ENCODE measurements around the gene ATP11A. TPM values are rescaled to one million over a fixed set of nuclear protein-coding genes. Genes with fewer than 3 reads are reported as not detected.
"Not testable (repeated sequence)": the region's sequence is repeated elsewhere in the genome, so short reads cannot be mapped to it uniquely, and the experiment has no call there.

The ATP11A gene
- total RNA-seq, 1 experiment from 2014 or later = 9.4 TPM

- Histone ChIP-seq H3K9me3 (ENCODE audit: low read depth, low read length, poor library complexity, severe bottlenecking) (no peaks in the 10 kb centered on the region), H3K27ac (ENCODE audit: low read depth, low read length, poor library complexity, severe bottlenecking) (no peak overlapping the region), H3K27me3 (replicated peaks; ENCODE audit: insufficient read depth, low read depth, low read length, poor library complexity) (no peaks in the 10 kb centered on the region), H3K36me3 (ENCODE audit: insufficient read depth, low read length, poor library complexity, severe bottlenecking) (no peaks in the 10 kb centered on the region), H3K4me3 (ENCODE audit: low read depth, low read length, poor library complexity, severe bottlenecking) (no peak overlapping the region), H3K4me1 (ENCODE audit: insufficient read depth, low read length, poor library complexity, severe bottlenecking) (no peaks in the 10 kb centered on the region)
- ChIA-PET CTCF (no interaction called here), POLR2A (ENCODE audit: low non-redundant PET) (no interaction called here)
- no TSS peak for BruUV-seq (replicated peaks)
- DNase-seq (ENCODE audit: low spot score) = no peak
- TF ChIP-seq CTCF (conservative IDR thresholded peaks at IDR 0.05; ENCODE audit: low read depth, low read length) = no peak
- TF ChIP-seq EZH2 (IDR thresholded peaks at IDR 0.05; ENCODE audit: borderline replicate concordance, low read depth, low read length, poor library complexity, severe bottlenecking) = no peak
- intact Hi-C loops (cut with micrococcal nuclease; ENCODE audit: unreplicated experiment) = no loop called here
Observed at GRCh38 chr13:112705286-112705685, 15.4 kb downstream of the ATP11A start.

- CTCF ChIA-PET = no interaction called here
- Histone ChIP-seq H3K27ac (ENCODE audit: low read depth, low read length, poor library complexity, severe bottlenecking) (no peak overlapping the region), H3K36me3 (ENCODE audit: insufficient read depth, low read length, poor library complexity, severe bottlenecking) (no peaks in the 10 kb centered on the region), H3K4me3 (ENCODE audit: low read depth, low read length, poor library complexity, severe bottlenecking) (no peak overlapping the region), H3K4me1 (ENCODE audit: insufficient read depth, low read length, poor library complexity, severe bottlenecking) (no peaks in the 10 kb centered on the region), H3K9me3 (ENCODE audit: low read depth, low read length, poor library complexity, severe bottlenecking) (no peaks in the 10 kb centered on the region), H3K27me3 (replicated peaks; ENCODE audit: insufficient read depth, low read depth, low read length, poor library complexity) (no peaks in the 10 kb centered on the region)
- POLR2A ChIA-PET (ENCODE audit: low non-redundant PET) = no interaction called here
- TF ChIP-seq EZH2 (IDR thresholded peaks at IDR 0.05; ENCODE audit: borderline replicate concordance, low read depth, low read length, poor library complexity, severe bottlenecking) = no peak
- no peak for TF ChIP-seq CTCF (conservative IDR thresholded peaks at IDR 0.05; ENCODE audit: low read depth, low read length)
- intact Hi-C loops (cut with micrococcal nuclease; ENCODE audit: unreplicated experiment) = no loop called here
- no TSS peak for BruUV-seq (replicated peaks)
- no peak for DNase-seq (ENCODE audit: low spot score)
Observed at GRCh38 chr13:112706171-112706570, 16.3 kb downstream of the ATP11A start.

- Histone ChIP-seq H3K27me3 (replicated peaks; ENCODE audit: insufficient read depth, low read depth, low read length, poor library complexity) (no peaks in the 10 kb centered on the region), H3K4me3 (ENCODE audit: low read depth, low read length, poor library complexity, severe bottlenecking) (no peak overlapping the region), H3K4me1 (ENCODE audit: insufficient read depth, low read length, poor library complexity, severe bottlenecking) (peaks cover 7% of the 10 kb centered on the region), H3K36me3 (ENCODE audit: insufficient read depth, low read length, poor library complexity, severe bottlenecking) (no peaks in the 10 kb centered on the region), H3K9me3 (ENCODE audit: low read depth, low read length, poor library complexity, severe bottlenecking) (no peaks in the 10 kb centered on the region), H3K27ac (ENCODE audit: low read depth, low read length, poor library complexity, severe bottlenecking) (no peak overlapping the region)
- no TSS peak for BruUV-seq (replicated peaks)
- TF ChIP-seq CTCF (conservative IDR thresholded peaks at IDR 0.05; ENCODE audit: low read depth, low read length) (no peak), EZH2 (IDR thresholded peaks at IDR 0.05; ENCODE audit: borderline replicate concordance, low read depth, low read length, poor library complexity, severe bottlenecking) (no peak)
- DNase-seq (ENCODE audit: low spot score) = no peak
- intact Hi-C loops (cut with micrococcal nuclease; ENCODE audit: unreplicated experiment) = no loop called here
- POLR2A ChIA-PET (ENCODE audit: low non-redundant PET) = no interaction called here
- CTCF ChIA-PET = no interaction called here
Observed at GRCh38 chr13:112708560-112709240, 18.9 kb downstream of the ATP11A start.

- POLR2A ChIA-PET (ENCODE audit: low non-redundant PET); CTCF ChIA-PET; H3K4me3 ChIP-seq (ENCODE audit: low read depth, low read length, poor library complexity, severe bottlenecking); H3K27ac ChIP-seq (ENCODE audit: low read depth, low read length, poor library complexity, severe bottlenecking); BruUV-seq (replicated peaks); H3K4me1 ChIP-seq (ENCODE audit: insufficient read depth, low read length, poor library complexity, severe bottlenecking); H3K9me3 ChIP-seq (ENCODE audit: low read depth, low read length, poor library complexity, severe bottlenecking); H3K27me3 ChIP-seq (replicated peaks; ENCODE audit: insufficient read depth, low read depth, low read length, poor library complexity); intact Hi-C loops (cut with micrococcal nuclease; ENCODE audit: unreplicated experiment); H3K36me3 ChIP-seq (ENCODE audit: insufficient read depth, low read length, poor library complexity, severe bottlenecking); DNase-seq (ENCODE audit: low spot score): not testable (repeated sequence)
Observed at GRCh38 chr13:112709316-112709715, 19.5 kb downstream of the ATP11A start.
